HG03095 (cell line): ENCODE results near the gene SOWAHA.
"Not testable (repeated sequence)": the region's sequence is repeated elsewhere in the genome, so short reads cannot be mapped to it uniquely, and the experiment has no call there.

Source experiments
- ATAC-seq: cut with Tn5 transposase; IDR thresholded peaks from one replicate; pipeline ENCODE4 v1.9.1; 2021; ENCODE audit warnings: moderate library complexity; ENCODE audit not compliant: unreplicated experiment

SOWAHA gene

GRCh38 chr5:132806804-132807162 is 6.3 kb upstream of the SOWAHA start:
- not testable (repeated sequence) for ATAC-seq

GRCh38 chr5:132807163-132807838 is 5.8 kb upstream of the SOWAHA start:
- no peak for ATAC-seq

- ATAC-seq: no peak
Measured at GRCh38 chr5:132808448-132808847, 4.7 kb upstream of the SOWAHA start.

GRCh38 chr5:132808866-132809265 is 4.2 kb upstream of the SOWAHA start:
- ATAC-seq: no peak

GRCh38 chr5:132810605-132811004 is 2.5 kb upstream of the SOWAHA start:
- no peak for ATAC-seq

GRCh38 chr5:132812123-132812765 is 858 bp upstream of the SOWAHA start:
- no peak for ATAC-seq

- no peak for ATAC-seq
Measured at GRCh38 chr5:132813599-132814502, 749 bp downstream of the SOWAHA start.

GRCh38 chr5:132814503-132815294 is 1.6 kb downstream of the SOWAHA start:
- no peak for ATAC-seq

- ATAC-seq: no peak
Measured at GRCh38 chr5:132815454-132815853, 2.4 kb downstream of the SOWAHA start.

- no peak for ATAC-seq
Measured at GRCh38 chr5:132816083-132816482, 3.0 kb downstream of the SOWAHA start.

GRCh38 chr5:132816554-132816953 is 3.5 kb downstream of the SOWAHA start:
- no peak for ATAC-seq

- no peak for ATAC-seq
Measured at GRCh38 chr5:132817011-132817410, 3.9 kb downstream of the SOWAHA start.

- no peak for ATAC-seq
Measured at GRCh38 chr5:132819468-132819867, 6.4 kb downstream of the SOWAHA start.

- ATAC-seq: no peak
Measured at GRCh38 chr5:132820162-132820754, 7.2 kb downstream of the SOWAHA start.

GRCh38 chr5:132821350-132821749 is 8.2 kb downstream of the SOWAHA start:
- no peak for ATAC-seq

GRCh38 chr5:132821791-132822190 is 8.7 kb downstream of the SOWAHA start:
- ATAC-seq: no peak

- no peak for ATAC-seq
Measured at GRCh38 chr5:132822650-132823480, 9.8 kb downstream of the SOWAHA start.

GRCh38 chr5:132823481-132824050 is 10.5 kb downstream of the SOWAHA start:
- no peak for ATAC-seq

- ATAC-seq: no peak
Measured at GRCh38 chr5:132824426-132824825, 11.3 kb downstream of the SOWAHA start.
